MM.1S (cell line): ENCODE measurements around the gene TRIM29.

ENCODE experiments used
- DNase-seq: peaks from one replicate; pipeline ENCODE4 v3.0.0-alpha.2; 2015
- H2AFZ ChIP-seq: fragments of 300-600 bp; sonication (generic); 2 replicates; pipeline ENCODE4 v1.6.0; 2016; ENCODE audit warnings: antibody characterized with exemption, low read length
- H3F3A ChIP-seq: fragments of 300-600 bp; sonication (generic); 2 replicates; pipeline ENCODE4 v1.6.1; 2016; ENCODE audit warnings: mild to moderate bottlenecking, antibody characterized with exemption, low read length, moderate library complexity, mixed read lengths; ENCODE audit not compliant: insufficient read depth
- H3K27ac ChIP-seq: fragments of 300-600 bp; sonication (generic); 2 replicates; pipeline ENCODE4 v1.5.1; 2016; ENCODE audit warnings: mild to moderate bottlenecking, low read length
- H3K27me3 ChIP-seq: fragments of 300-600 bp; sonication (generic); replicated peaks from 2 replicates; pipeline ENCODE4 v1.6.0; 2016; ENCODE audit warnings: low read length; ENCODE audit not compliant: insufficient read depth
- H3K36me3 ChIP-seq: fragments of 300-600 bp; sonication (generic); replicated peaks from 2 replicates; pipeline ENCODE4 v1.6.1; 2016; ENCODE audit warnings: mild to moderate bottlenecking, low read length, mixed read lengths; ENCODE audit not compliant: insufficient read depth
- H3K4me1 ChIP-seq: fragments of 300-600 bp; sonication (generic); 2 replicates; pipeline ENCODE4 v1.6.1; 2016; ENCODE audit warnings: low read length, mixed read lengths
- H3K4me2 ChIP-seq: fragments of 300-600 bp; sonication (generic); 2 replicates; pipeline ENCODE4 v1.6.0; 2016; ENCODE audit warnings: low read depth, low read length
- H3K4me3 ChIP-seq: fragments of 300-600 bp; sonication (generic); 2 replicates; pipeline ENCODE4 v1.5.1; 2016; ENCODE audit warnings: low read length, mixed read lengths
- H3K79me2 ChIP-seq: fragments of 300-600 bp; sonication (generic); 2 replicates; pipeline ENCODE4 v1.6.1; 2016; ENCODE audit warnings: mixed run types, low read length, mixed read lengths
- H3K9ac ChIP-seq: fragments of 300-600 bp; sonication (generic); 2 replicates; pipeline ENCODE4 v1.6.1; 2016; ENCODE audit warnings: low read length, mixed read lengths
- H3K9me2 ChIP-seq: fragments of 300-600 bp; sonication (generic); replicated peaks from 2 replicates; pipeline ENCODE4 v1.6.1; 2016; ENCODE audit warnings: mild to moderate bottlenecking, low read length, mixed read lengths; ENCODE audit not compliant: insufficient read depth
- H3K9me3 ChIP-seq: fragments of 300-600 bp; sonication (generic); replicated peaks from 2 replicates; pipeline ENCODE4 v1.6.1; 2016; ENCODE audit warnings: mild to moderate bottlenecking, low read length, mixed read lengths; ENCODE audit not compliant: insufficient read depth
- H4K20me1 ChIP-seq: fragments of 300-600 bp; sonication (generic); 2 replicates; pipeline ENCODE4 v1.6.1; 2016; ENCODE audit warnings: mild to moderate bottlenecking, low read length, moderate library complexity, mixed read lengths; ENCODE audit not compliant: insufficient read depth
- CTCF ChIP-seq: fragments of 300-600 bp; sonication (generic); IDR thresholded peaks from 2 replicates; pipeline ENCODE4 v1.5.1; 2016; ENCODE audit warnings: antibody characterized with exemption, low read length, mixed read lengths
- EZH2 ChIP-seq: fragments of 300-600 bp; sonication (generic); optimal IDR thresholded peaks from 2 replicates; pipeline ENCODE3; 2017; ENCODE audit warnings: low read depth, mild to moderate bottlenecking, antibody characterized with exemption, low read length, mixed read lengths
- EZH2phosphoT487 ChIP-seq: fragments of 300-600 bp; sonication (generic); IDR thresholded peaks from 2 replicates; pipeline ENCODE4 v1.6.1; 2018; ENCODE audit warnings: antibody characterized with exemption, low read length

TRIM29 gene

GRCh38 chr11:120064341-120064740 is 73.6 kb downstream of the TRIM29 start:
- H3K9me2 ChIP-seq, result no peaks in the 10 kb centered on the region
- TF ChIP-seq CTCF (no peak), EZH2 (no peak), EZH2phosphoT487 (no peak)
- H3F3A ChIP-seq, result no peaks in the 10 kb centered on the region
- H3K4me3 ChIP-seq, result no peak overlapping the region
- no peak overlapping the region for H3K9ac ChIP-seq
- no peaks in the 10 kb centered on the region for H3K36me3 ChIP-seq
- no peaks in the 10 kb centered on the region for H3K9me3 ChIP-seq
- H3K4me2 ChIP-seq, result no peak overlapping the region
- DNase-seq, result no peak
- no peaks in the 10 kb centered on the region for H3K79me2 ChIP-seq
- no peak overlapping the region for H3K27ac ChIP-seq
- peaks cover 65% of the 10 kb centered on the region for H3K27me3 ChIP-seq
- no peaks in the 10 kb centered on the region for H4K20me1 ChIP-seq
- no peak overlapping the region for H2AFZ ChIP-seq
- H3K4me1 ChIP-seq, result no peaks in the 10 kb centered on the region

GRCh38 chr11:120063686-120064340 is 74.1 kb downstream of the TRIM29 start:
- Histone ChIP-seq H3K9ac (no peak overlapping the region), H3K27ac (no peak overlapping the region), H3K79me2 (no peaks in the 10 kb centered on the region), H4K20me1 (no peaks in the 10 kb centered on the region), H3F3A (no peaks in the 10 kb centered on the region), H3K4me1 (no peaks in the 10 kb centered on the region), H3K4me3 (no peak overlapping the region), H3K9me2 (no peaks in the 10 kb centered on the region), H2AFZ (no peak overlapping the region), H3K9me3 (no peaks in the 10 kb centered on the region), H3K27me3 (peaks cover 70% of the 10 kb centered on the region), H3K4me2 (no peak overlapping the region), H3K36me3 (no peaks in the 10 kb centered on the region)
- no peak for DNase-seq
- no peak for TF ChIP-seq CTCF
- no peak for TF ChIP-seq EZH2
- no peak for TF ChIP-seq EZH2phosphoT487

- Histone ChIP-seq H2AFZ (no peak overlapping the region), H3K9ac (no peak overlapping the region), H3K27ac (no peak overlapping the region), H3K9me2 (no peaks in the 10 kb centered on the region), H3K79me2 (no peaks in the 10 kb centered on the region), H3K36me3 (no peaks in the 10 kb centered on the region), H3F3A (no peaks in the 10 kb centered on the region), H3K4me2 (no peak overlapping the region), H4K20me1 (no peaks in the 10 kb centered on the region), H3K27me3 (peaks cover 70% of the 10 kb centered on the region), H3K9me3 (no peaks in the 10 kb centered on the region), H3K4me3 (no peak overlapping the region), H3K4me1 (no peaks in the 10 kb centered on the region)
- DNase-seq, result no peak
- no peak for TF ChIP-seq EZH2
- no peak for TF ChIP-seq CTCF
- TF ChIP-seq EZH2phosphoT487, result no peak
Measured at GRCh38 chr11:120062561-120062930, 75.4 kb downstream of the TRIM29 start.
